BLaER1 treated with 17β-estradiol and CSF1 and Interleukin-3, amounts not matched to agents 10 nM and 100 nM (cell line): ENCODE results near the gene MEX3A.

Experiments used
- H3K27ac ChIP-seq, 11 experiments: shearing (Covaris generic); formaldehyde crosslinking; 2 replicates each; pipeline ENCODE4 v1.8.1; 2022
- H3K27me3 ChIP-seq, 11 experiments: shearing (Covaris generic); formaldehyde crosslinking; 2 replicates each; pipeline ENCODE4 v1.8.1; 2022
- H3K36me3 ChIP-seq, 11 experiments: shearing (Covaris generic); formaldehyde crosslinking; 2 replicates each; pipeline ENCODE4 v1.8.1; 2022
- H3K4me1 ChIP-seq, 10 experiments: shearing (Covaris generic); formaldehyde crosslinking; 2 replicates each; pipeline ENCODE4 v1.8.1; 2022
- H3K4me2 ChIP-seq, 11 experiments: shearing (Covaris generic); formaldehyde crosslinking; 2 replicates each; pipeline ENCODE4 v1.8.1; 2022
- H3K4me3 ChIP-seq, 10 experiments: shearing (Covaris generic); formaldehyde crosslinking; 2 replicates each; pipeline ENCODE4 v1.8.1; 2022
- H3K9ac ChIP-seq, 11 experiments: shearing (Covaris generic); formaldehyde crosslinking; 2 replicates each; pipeline ENCODE4 v1.8.1; 2022
- H3K9me3 ChIP-seq, 11 experiments: shearing (Covaris generic); formaldehyde crosslinking; replicated peaks in 1 of 11; 2 replicates each; pipeline ENCODE4 v1.8.1; 2022
- H4K20me1 ChIP-seq, 11 experiments: shearing (Covaris generic); formaldehyde crosslinking; 2 replicates each; pipeline ENCODE4 v1.8.1; 2022
- Cebpa-rat ChIP-seq, 11 experiments: shearing (Covaris generic); IDR thresholded peaks; 2 replicates each; pipeline ENCODE4 v1.8.1; 2022

MEX3A gene

DNA sequence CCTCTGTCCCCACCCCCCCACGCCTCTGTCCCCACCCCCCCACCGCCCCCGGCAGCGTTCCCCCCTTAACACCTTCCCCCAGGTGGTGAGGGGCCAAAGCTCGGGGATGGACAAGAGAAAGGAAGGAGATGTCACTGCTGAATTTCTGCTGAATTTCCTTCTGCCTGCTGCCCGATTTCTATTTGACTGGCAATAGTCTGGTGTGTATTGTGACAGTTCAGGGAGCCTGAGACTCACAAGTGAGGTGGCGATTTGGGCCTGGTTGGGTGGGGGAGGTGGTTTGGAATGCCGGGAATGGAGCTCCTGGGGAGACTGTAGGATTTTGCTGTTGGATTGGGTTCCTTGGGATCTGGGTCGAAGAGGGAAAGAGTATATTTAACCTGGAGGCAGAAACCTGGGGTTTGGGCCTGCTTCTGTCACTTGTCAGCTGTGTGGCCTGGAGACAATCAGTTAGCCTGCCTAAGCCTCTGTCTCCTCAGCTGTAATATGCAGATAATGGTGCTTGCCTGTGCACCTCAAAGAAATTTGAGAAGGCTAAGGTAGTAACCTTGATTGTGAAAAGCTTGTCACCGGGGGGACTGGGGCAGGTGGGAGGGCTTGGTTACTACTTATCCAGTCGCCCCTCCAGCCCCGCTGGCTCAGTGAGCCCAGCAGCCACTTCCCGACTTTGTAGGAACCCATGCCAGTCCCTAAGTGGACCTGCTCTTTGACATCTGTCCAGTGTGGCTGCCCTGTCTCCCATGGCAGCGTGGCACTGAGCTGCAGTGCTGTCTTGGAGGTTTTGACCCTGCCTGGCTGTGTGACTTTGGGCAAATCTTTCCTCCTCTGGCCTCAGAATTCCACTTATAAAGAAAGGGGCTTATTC, 24.6 kb upstream of the MEX3A start:
- Histone ChIP-seq H3K27me3 (peaks cover 4 to 7% (median 6%) of the 10 kb centered on the region in 11 experiments; a peak in 20 of 22 replicates), H3K4me1 (peaks cover 42 to 64% (median 51%) of the 10 kb centered on the region in 10 experiments), H3K27ac (peak overlapping the region in 5 of 11 experiments; percentile 5 to 97 (median 85); a peak in 10 of 22 replicates), H3K9me3 (no peaks in the 10 kb centered on the region), H3K4me2 (peak overlapping the region in 8 of 11 experiments; percentile 28 to 90 (median 57); a peak in 12 of 22 replicates), H3K4me3 (no peak overlapping the region), H4K20me1 (0 out of 22 replicates have a peak, but pooled peaks cover 0 to under 1% (median 0%) of the 10 kb centered on the region in 11 experiments), H3K36me3 (no peaks in the 10 kb centered on the region), H3K9ac (peak overlapping the region in 5 of 11 experiments; percentile 43 to 84 (median 77); a peak in 9 of 22 replicates)
- TF ChIP-seq Cebpa-rat (IDR thresholded peaks at IDR 0.05): no peak

DNA sequence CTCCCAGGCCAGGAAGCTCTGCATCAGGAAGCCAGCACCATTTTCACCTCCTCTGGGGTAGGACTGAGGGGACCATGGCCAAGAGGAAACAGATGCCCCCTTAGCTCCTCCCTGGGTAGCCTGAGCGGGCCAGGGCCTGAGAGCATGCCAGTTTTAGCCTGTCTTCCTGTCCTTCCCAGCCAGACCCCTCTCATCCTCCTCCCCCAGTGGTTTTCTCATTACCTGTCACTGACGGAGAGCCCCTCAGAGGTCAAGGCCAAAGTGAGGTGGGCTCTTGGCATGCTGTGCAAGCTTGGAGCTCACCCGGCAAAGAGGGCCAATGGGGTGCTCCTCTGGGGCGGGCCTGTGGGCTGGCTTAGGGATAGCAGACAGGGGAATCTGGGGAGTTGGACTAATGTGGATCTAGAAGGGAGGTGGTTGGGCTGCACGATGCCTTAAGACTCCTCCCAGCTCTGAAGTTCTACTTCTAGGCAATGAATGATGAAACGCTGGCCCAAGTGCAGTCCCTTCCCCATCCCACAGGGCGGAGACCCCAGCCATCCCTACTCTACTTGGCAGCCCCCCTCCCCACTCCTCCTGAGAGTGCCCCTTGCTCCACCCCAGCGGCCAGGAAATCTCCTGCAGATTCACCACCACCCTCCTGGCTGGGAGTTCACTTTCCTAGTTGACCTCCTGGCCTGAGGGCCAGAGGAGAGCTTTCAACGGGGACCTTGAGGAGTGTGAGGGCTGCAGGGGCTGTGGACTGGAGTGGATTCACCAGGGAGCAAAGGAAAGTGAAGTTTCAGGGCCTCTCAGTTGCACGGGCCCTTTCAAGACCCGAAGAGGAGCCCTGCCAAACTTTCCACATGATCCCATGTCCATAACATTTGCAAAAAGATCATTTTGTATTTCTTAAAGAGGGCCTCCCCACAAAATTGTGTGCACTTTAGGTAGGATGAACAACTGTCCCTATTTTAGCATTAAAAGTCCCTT, 22.9 kb upstream of the MEX3A start:
- peak overlapping the region; percentile 85 to 97 (median 90) for H3K4me2 ChIP-seq
- no peaks in the 10 kb centered on the region for H3K36me3 ChIP-seq
- peak overlapping the region in 9 of 10 experiments; percentile 35 to 64 (median 48); a peak in 19 of 20 replicates for H3K4me3 ChIP-seq
- no peak for TF ChIP-seq Cebpa-rat (IDR thresholded peaks at IDR 0.05)
- peak overlapping the region; percentile 60 to 97 (median 74); a peak in 20 of 22 replicates for H3K27ac ChIP-seq
- no peaks in the 10 kb centered on the region for H3K9me3 ChIP-seq
- H3K27me3 ChIP-seq: no peaks in the 10 kb centered on the region
- no peaks in the 10 kb centered on the region for H4K20me1 ChIP-seq
- H3K9ac ChIP-seq: peak overlapping the region; percentile 63 to 92 (median 76)
- H3K4me1 ChIP-seq: peaks cover 42 to 80% (median 62%) of the 10 kb centered on the region in 10 experiments

DNA sequence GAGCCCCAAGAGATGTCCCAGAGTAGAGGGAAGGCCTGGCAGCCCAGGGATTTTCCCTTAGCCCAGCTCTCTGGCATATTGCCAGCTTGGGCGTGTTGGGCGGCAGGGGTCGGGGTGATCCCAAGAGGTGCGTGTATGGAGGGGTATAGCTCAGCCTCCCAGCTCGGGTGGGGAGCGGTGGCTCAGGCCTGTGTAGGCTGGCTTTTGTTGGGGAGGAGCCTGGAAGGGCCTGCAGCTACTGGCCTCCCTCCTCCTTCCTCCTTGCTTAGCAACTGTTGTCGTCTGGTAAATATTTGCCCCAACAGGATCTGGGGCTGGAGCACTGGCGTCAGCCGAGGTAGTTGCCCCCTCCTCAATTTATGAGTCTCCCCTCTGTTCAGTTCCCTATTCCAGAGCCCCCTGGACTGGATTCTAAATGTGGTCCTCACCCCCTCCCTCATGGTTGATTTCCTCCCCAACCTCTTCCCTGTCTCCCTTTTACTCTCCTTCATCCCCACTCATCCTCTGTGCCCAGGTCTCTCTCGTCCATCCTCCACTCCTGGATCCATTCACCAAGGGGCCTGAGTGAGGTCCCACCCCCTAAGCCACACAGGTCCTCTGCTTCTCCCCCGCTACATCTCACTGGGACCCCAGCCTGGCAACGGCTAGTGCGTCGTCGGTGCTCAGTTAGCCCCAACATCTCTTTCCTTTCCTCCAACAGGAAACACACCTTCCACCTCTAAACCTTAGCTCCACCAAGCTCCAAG, 22.0 kb upstream of the MEX3A start:
- peaks cover 0 to 4% (median 0%) of the 10 kb centered on the region in 11 experiments; a peak in 2 of 22 replicates for H3K27me3 ChIP-seq
- H4K20me1 ChIP-seq: peaks cover 0 to 3% (median 0%) of the 10 kb centered on the region in 11 experiments; a peak in 1 of 22 replicates
- H3K36me3 ChIP-seq: no peaks in the 10 kb centered on the region
- H3K4me3 ChIP-seq: no peak overlapping the region
- peak overlapping the region in 10 of 11 experiments; percentile 35 to 97 (median 59); a peak in 12 of 22 replicates for H3K27ac ChIP-seq
- no peaks in the 10 kb centered on the region for H3K9me3 ChIP-seq
- peak overlapping the region in 6 of 11 experiments; percentile 0 to 92 (median 53); a peak in 7 of 22 replicates for H3K9ac ChIP-seq
- TF ChIP-seq Cebpa-rat (IDR thresholded peaks at IDR 0.05): no peak
- peak overlapping the region; percentile 85 to 97 (median 90) for H3K4me2 ChIP-seq
- H3K4me1 ChIP-seq: peaks cover 42 to 81% (median 62%) of the 10 kb centered on the region in 10 experiments

DNA sequence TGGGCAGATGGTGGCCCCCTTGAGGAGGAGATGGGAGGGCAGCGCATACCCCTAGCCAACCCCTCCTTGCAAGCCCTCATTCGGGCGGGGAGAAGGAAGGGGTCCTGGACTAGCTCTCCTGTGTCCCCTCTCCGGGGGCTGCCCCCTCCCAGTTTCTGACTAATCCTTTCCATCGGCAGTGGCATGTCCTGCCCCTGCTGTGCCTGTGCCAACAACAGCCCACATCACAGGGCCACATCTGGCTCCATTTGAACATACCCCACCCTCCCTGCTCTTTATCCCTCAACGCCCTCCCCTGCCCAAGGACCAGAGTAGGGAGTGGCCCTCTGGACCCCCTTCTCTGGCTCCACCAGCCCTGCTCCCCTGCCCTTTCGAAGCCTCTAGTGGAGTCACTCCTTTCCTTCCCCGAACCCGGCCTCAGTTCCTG, 21.3 kb upstream of the MEX3A start:
- Histone ChIP-seq H4K20me1 (peaks cover 0 to 10% (median 0%) of the 10 kb centered on the region in 11 experiments; a peak in 3 of 22 replicates), H3K36me3 (no peaks in the 10 kb centered on the region), H3K27me3 (peaks cover 0 to 11% (median 3%) of the 10 kb centered on the region in 11 experiments; a peak in 4 of 22 replicates), H3K4me2 (peak overlapping the region; percentile 85 to 97 (median 90)), H3K9me3 (no peaks in the 10 kb centered on the region), H3K9ac (peak overlapping the region in 8 of 11 experiments; percentile 0 to 92 (median 19); a peak in 7 of 22 replicates), H3K27ac (peak overlapping the region in 9 of 11 experiments; percentile 41 to 97 (median 61); a peak in 19 of 22 replicates), H3K4me3 (no peak overlapping the region), H3K4me1 (peaks cover 46 to 85% (median 68%) of the 10 kb centered on the region in 10 experiments)
- no peak for TF ChIP-seq Cebpa-rat (IDR thresholded peaks at IDR 0.05)

DNA sequence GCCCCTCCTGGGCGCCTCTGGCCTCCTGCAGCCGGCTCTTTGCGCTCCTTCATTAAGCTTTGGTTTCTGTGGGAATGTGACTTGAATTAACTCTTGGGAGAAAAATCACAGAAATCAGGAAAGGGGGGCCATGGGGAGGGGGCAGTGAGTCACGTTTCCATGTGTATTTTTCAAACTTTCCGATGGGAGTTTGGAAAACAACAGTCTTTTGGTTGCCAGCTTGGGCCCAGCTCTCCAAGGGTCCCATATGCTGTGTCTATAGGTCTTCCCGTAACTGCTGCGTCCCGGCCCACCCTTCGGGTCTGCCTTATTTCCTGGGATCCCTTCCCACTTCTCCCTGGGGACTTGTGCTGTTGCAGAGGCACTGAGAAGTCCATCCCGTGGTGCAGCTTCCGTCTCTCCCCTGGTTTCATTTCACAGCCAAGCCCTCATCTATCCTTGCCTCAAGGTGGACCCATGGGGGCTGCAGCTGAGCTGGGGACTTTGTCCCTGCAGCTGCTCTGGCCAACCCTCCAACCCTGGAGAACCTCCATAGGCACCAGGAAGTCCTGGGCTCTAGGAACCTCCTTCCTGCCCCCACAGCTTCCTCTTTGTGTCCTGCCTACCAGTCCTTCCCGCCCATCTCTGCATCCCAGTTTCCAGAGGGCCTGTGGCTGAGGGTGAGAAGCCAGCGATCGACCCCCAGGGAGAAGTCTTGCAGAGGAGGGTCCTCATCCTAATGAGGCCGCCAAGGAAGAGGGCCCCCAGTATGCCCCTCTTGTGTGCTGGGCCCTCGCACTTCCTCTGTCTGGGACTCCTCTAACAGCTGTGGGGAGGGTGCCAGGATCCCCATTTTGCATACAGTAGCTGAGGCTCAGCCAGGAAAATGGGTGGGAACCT, 20.6 kb upstream of the MEX3A start:
- peak overlapping the region; percentile 85 to 97 (median 90) for H3K4me2 ChIP-seq
- H3K27ac ChIP-seq: peak overlapping the region in 9 of 11 experiments; percentile 41 to 97 (median 61); a peak in 18 of 22 replicates
- H3K9me3 ChIP-seq: no peaks in the 10 kb centered on the region
- H3K4me3 ChIP-seq: 0 out of 20 replicates have a peak overlapping the region, but pooled peaks of 1 of the 10 experiments have one; percentile 29
- peaks cover 0 to 15% (median 3%) of the 10 kb centered on the region in 11 experiments; a peak in 5 of 22 replicates for H3K27me3 ChIP-seq
- peaks cover 0 to 16% (median 2%) of the 10 kb centered on the region in 11 experiments; a peak in 5 of 22 replicates for H4K20me1 ChIP-seq
- TF ChIP-seq Cebpa-rat (IDR thresholded peaks at IDR 0.05): no peak
- peak overlapping the region in 8 of 11 experiments; percentile 0 to 92 (median 22); a peak in 7 of 22 replicates for H3K9ac ChIP-seq
- peaks cover 50 to 86% (median 72%) of the 10 kb centered on the region in 10 experiments for H3K4me1 ChIP-seq
- no peaks in the 10 kb centered on the region for H3K36me3 ChIP-seq

DNA sequence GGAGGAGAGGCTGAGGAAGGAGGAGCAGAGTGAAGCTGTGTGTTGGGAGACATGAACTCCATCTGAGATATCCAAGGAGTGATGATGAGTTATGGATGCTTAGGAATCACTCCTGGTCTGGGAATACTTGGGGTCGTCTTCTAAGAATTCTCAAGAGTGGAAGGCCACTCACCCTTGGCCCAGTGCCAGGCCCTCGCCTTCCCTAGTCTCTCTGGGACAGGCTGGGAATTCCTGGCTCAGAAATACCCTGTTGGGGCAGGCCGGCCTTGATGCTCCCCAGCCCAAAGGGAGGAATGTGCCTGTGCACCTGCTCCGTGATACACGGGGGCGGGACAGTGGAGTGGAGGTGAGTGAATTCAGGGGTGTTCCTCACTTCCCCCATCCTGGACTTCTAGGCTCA, 19.6 kb upstream of the MEX3A start:
- Histone ChIP-seq H4K20me1 (peaks cover 0 to 23% (median 7%) of the 10 kb centered on the region in 11 experiments; a peak in 7 of 22 replicates), H3K27me3 (peaks cover 0 to 15% (median 3%) of the 10 kb centered on the region in 11 experiments; a peak in 5 of 22 replicates), H3K4me2 (peak overlapping the region; percentile 85 to 97 (median 90); a peak in 21 of 22 replicates), H3K4me1 (peaks cover 60 to 90% (median 80%) of the 10 kb centered on the region in 10 experiments), H3K9ac (no peak overlapping the region), H3K27ac (peak overlapping the region in 4 of 11 experiments; percentile 51 to 97 (median 96); a peak in 3 of 22 replicates), H3K4me3 (no peak overlapping the region), H3K9me3 (no peaks in the 10 kb centered on the region), H3K36me3 (no peaks in the 10 kb centered on the region)
- no peak for TF ChIP-seq Cebpa-rat (IDR thresholded peaks at IDR 0.05)
